Mesendoderm (in vitro differentiated cells): ENCODE results near the gene NEURL3.

Experiments
- DNase-seq: peaks from one replicate; pipeline ENCODE4 v3.0.0; 2013
- H2AK5ac ChIP-seq: 2 replicates; pipeline ENCODE4 v1.6.1; 2013; ENCODE audit warnings: low read length, inconsistent platforms
- H2BK120ac ChIP-seq: 2 replicates; pipeline ENCODE4 v1.6.1; 2013; ENCODE audit warnings: low read depth, mild to moderate bottlenecking, low read length, moderate library complexity, mixed read lengths
- H2BK15ac ChIP-seq: replicated peaks from 2 replicates; pipeline ENCODE4 v1.6.1; 2013; ENCODE audit warnings: low read depth, mild to moderate bottlenecking, moderate library complexity
- H2BK5ac ChIP-seq: 2 replicates; pipeline ENCODE4 v1.6.1; 2013; ENCODE audit warnings: low read length, inconsistent platforms
- H3K18ac ChIP-seq: 2 replicates; pipeline ENCODE4 v1.6.1; 2013; ENCODE audit warnings: mild to moderate bottlenecking, low read length, mixed read lengths
- H3K23ac ChIP-seq: one replicate; pipeline ENCODE4 v1.6.1; 2013; ENCODE audit warnings: low read length
- H3K27ac ChIP-seq: 2 replicates; pipeline ENCODE4 v1.5.1; 2013; ENCODE audit warnings: low read depth, mild to moderate bottlenecking, inconsistent platforms, low read length, moderate library complexity
- H3K27me3 ChIP-seq: 2 replicates; pipeline ENCODE4 v1.6.1; 2013; ENCODE audit warnings: low read length, control low read depth, mild to moderate bottlenecking, inconsistent platforms; ENCODE audit not compliant: insufficient read depth, poor library complexity
- H3K36me3 ChIP-seq: 2 replicates; pipeline ENCODE4 v1.6.1; 2013; ENCODE audit warnings: low read length, inconsistent platforms; ENCODE audit not compliant: control insufficient read depth, insufficient read depth
- H3K4ac ChIP-seq: one replicate; pipeline ENCODE4 v1.6.1; 2013; ENCODE audit warnings: low read depth, mild to moderate bottlenecking, low read length, moderate library complexity
- H3K4me1 ChIP-seq: 2 replicates; pipeline ENCODE4 v1.6.1; 2013; ENCODE audit warnings: low read depth, low read length, inconsistent platforms; ENCODE audit not compliant: control insufficient read depth
- H3K4me2 ChIP-seq: 2 replicates; pipeline ENCODE4 v1.6.1; 2013; ENCODE audit warnings: low read length
- H3K4me3 ChIP-seq: 2 replicates; pipeline ENCODE4 v1.5.1; 2013; ENCODE audit warnings: mild to moderate bottlenecking, low read length
- H3K56ac ChIP-seq: one replicate; pipeline ENCODE4 v1.6.1; 2013; ENCODE audit warnings: low read length
- H3K79me1 ChIP-seq: 2 replicates; pipeline ENCODE4 v1.6.1; 2013; ENCODE audit warnings: low read length, inconsistent platforms
- H3K79me2 ChIP-seq: 2 replicates; pipeline ENCODE4 v1.6.1; 2013; ENCODE audit warnings: mild to moderate bottlenecking, low read length; ENCODE audit not compliant: control insufficient read depth, insufficient read depth
- H3K9ac ChIP-seq: 2 replicates; pipeline ENCODE4 v1.6.1; 2013; ENCODE audit warnings: low read length, inconsistent platforms
- H4K5ac ChIP-seq: one replicate; pipeline ENCODE4 v1.6.1; 2013; ENCODE audit warnings: low read length
- H4K8ac ChIP-seq: one replicate; pipeline ENCODE4 v1.6.1; 2013; ENCODE audit warnings: low read depth, mild to moderate bottlenecking, control low read depth, low read length, moderate library complexity
- WGBS: extraction: QIAGEN DNeasy Blood & Tissue Kit; methylation state at CpG from one replicate; pipeline ENCODE4 v1.1.7; 2013; ENCODE audit warnings: low lambda C conversion rate, missing lambda C conversion rate; ENCODE audit not compliant: insufficient coverage; ENCODE audit errors: extremely low coverage; 5-methylcytosine and 5-hydroxymethylcytosine counted together

The NEURL3 gene

GRCh38 chr2:96489663-96490062 lies 15.5 kb downstream of the NEURL3 start:
- Histone ChIP-seq H2BK15ac (no peak overlapping the region), H3K4ac (no peak overlapping the region), H2BK5ac (no peak overlapping the region), H3K79me1 (no peaks in the 10 kb centered on the region), H3K4me1 (peaks cover 2% of the 10 kb centered on the region), H3K27me3 (no peaks in the 10 kb centered on the region), H3K18ac (no peak overlapping the region), H3K4me2 (no peak overlapping the region), H2AK5ac (no peak overlapping the region), H3K27ac (no peak overlapping the region), H4K8ac (no peak overlapping the region), H3K9ac (no peak overlapping the region), H4K5ac (no peak overlapping the region), H3K79me2 (no peaks in the 10 kb centered on the region), H3K56ac (no peak overlapping the region), H3K23ac (no peak overlapping the region), H3K4me3 (no peak overlapping the region), H3K36me3 (no peaks in the 10 kb centered on the region), H2BK120ac (no peak overlapping the region)
- DNase-seq = no peak
- WGBS = no CpG with 5 or more reads among the region's 1 CpG

DNA sequence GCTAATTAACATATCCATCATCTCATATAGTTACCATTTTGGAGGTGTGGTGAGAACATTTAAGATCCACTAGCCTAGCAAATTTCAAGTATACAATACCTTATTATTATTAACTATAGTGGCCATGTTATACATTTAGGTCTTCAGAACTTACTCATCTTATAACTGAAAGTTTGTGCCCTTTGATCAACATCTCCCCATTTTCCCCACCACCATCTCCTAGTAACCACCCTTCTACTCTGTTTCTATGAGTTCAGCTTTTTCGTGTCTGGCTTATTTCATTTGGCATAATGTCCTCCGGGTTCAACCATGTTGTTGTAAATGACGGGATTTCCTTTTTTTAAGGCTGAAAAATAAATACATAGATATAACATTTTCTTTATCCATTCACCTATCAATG lies 15.9 kb downstream of the NEURL3 start:
- no peaks in the 10 kb centered on the region for H3K79me1 ChIP-seq
- peaks cover 2% of the 10 kb centered on the region for H3K4me1 ChIP-seq
- H4K8ac ChIP-seq = no peak overlapping the region
- no peak overlapping the region for H3K4ac ChIP-seq
- H3K56ac ChIP-seq = no peak overlapping the region
- H3K9ac ChIP-seq = no peak overlapping the region
- H3K27me3 ChIP-seq = no peaks in the 10 kb centered on the region
- no peak for DNase-seq
- no peak overlapping the region for H2AK5ac ChIP-seq
- no peak overlapping the region for H3K18ac ChIP-seq
- no peak overlapping the region for H2BK5ac ChIP-seq
- H2BK15ac ChIP-seq = no peak overlapping the region
- no peak overlapping the region for H4K5ac ChIP-seq
- no peak overlapping the region for H2BK120ac ChIP-seq
- H3K4me2 ChIP-seq = no peak overlapping the region
- H3K27ac ChIP-seq = no peak overlapping the region
- no peaks in the 10 kb centered on the region for H3K79me2 ChIP-seq
- no peaks in the 10 kb centered on the region for H3K36me3 ChIP-seq
- no peak overlapping the region for H3K4me3 ChIP-seq
- no peak overlapping the region for H3K23ac ChIP-seq
- WGBS = no CpG with 5 or more reads among the region's 3 CpGs

- Histone ChIP-seq H3K27ac (no peak overlapping the region), H2BK15ac (no peak overlapping the region), H3K18ac (no peak overlapping the region), H2BK120ac (no peak overlapping the region), H3K4me2 (no peak overlapping the region), H3K4me1 (no peaks in the 10 kb centered on the region), H2BK5ac (no peak overlapping the region), H3K4me3 (no peak overlapping the region), H3K27me3 (no peaks in the 10 kb centered on the region), H4K8ac (no peak overlapping the region), H4K5ac (no peak overlapping the region), H3K23ac (no peak overlapping the region), H3K79me2 (no peaks in the 10 kb centered on the region), H2AK5ac (no peak overlapping the region), H3K9ac (no peak overlapping the region), H3K4ac (no peak overlapping the region), H3K79me1 (no peaks in the 10 kb centered on the region), H3K36me3 (no peaks in the 10 kb centered on the region), H3K56ac (no peak overlapping the region)
- no peak for DNase-seq
- no CpG with 5 or more reads among the region's 3 CpGs for WGBS
Measured at GRCh38 chr2:96486696-96487095, 18.5 kb downstream of the NEURL3 start.

- H2AK5ac ChIP-seq = no peak overlapping the region
- H3K27me3 ChIP-seq = no peaks in the 10 kb centered on the region
- no peak overlapping the region for H4K8ac ChIP-seq
- H3K79me2 ChIP-seq = no peaks in the 10 kb centered on the region
- H3K56ac ChIP-seq = peak overlapping the region; percentile 80
- H2BK15ac ChIP-seq = no peak overlapping the region
- no peak overlapping the region for H3K27ac ChIP-seq
- no peak overlapping the region for H3K4me3 ChIP-seq
- H3K18ac ChIP-seq = no peak overlapping the region
- peak overlapping the region; percentile 31 for H3K9ac ChIP-seq
- H3K4ac ChIP-seq = no peak overlapping the region
- H4K5ac ChIP-seq = no peak overlapping the region
- no peaks in the 10 kb centered on the region for H3K4me1 ChIP-seq
- no CpG with 5 or more reads among the region's 33 CpGs for WGBS
- no peaks in the 10 kb centered on the region for H3K79me1 ChIP-seq
- H3K23ac ChIP-seq = no peak overlapping the region
- H3K4me2 ChIP-seq = peak overlapping the region; percentile 41
- peak; percentile 60 for DNase-seq
- no peak overlapping the region for H2BK120ac ChIP-seq
- no peaks in the 10 kb centered on the region for H3K36me3 ChIP-seq
- no peak overlapping the region for H2BK5ac ChIP-seq
Measured at GRCh38 chr2:96485751-96486651, 19.2 kb downstream of the NEURL3 start.

- WGBS = no CpG with 5 or more reads among the region's 9 CpGs
Measured at GRCh38 chr2:96485350-96485749, 19.8 kb downstream of the NEURL3 start.

DNA sequence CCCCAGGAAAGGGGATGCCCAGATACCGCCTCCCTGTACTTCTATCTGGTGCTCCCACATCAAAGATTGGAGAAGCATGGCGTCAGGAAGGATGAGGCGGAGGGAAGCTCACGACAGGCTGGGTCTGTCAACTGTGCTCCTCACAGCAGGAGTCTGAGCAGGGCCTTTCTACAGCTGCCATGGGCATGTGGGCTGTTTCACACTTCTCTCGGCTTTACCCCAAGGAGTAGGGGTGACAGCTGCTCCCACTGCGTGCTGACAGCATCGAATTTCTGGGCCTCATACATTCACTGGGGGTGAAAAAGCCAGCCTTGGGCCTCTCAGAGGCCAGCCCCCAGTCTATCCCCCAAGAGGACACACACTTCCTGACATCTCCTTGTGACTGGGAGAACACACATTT lies 21.1 kb downstream of the NEURL3 start:
- Histone ChIP-seq H3K36me3 (no peaks in the 10 kb centered on the region), H2BK15ac (no peak overlapping the region), H2BK120ac (no peak overlapping the region), H3K79me1 (no peaks in the 10 kb centered on the region), H3K27me3 (no peaks in the 10 kb centered on the region), H3K4me2 (no peak overlapping the region), H3K56ac (no peak overlapping the region), H3K4ac (no peak overlapping the region), H4K5ac (no peak overlapping the region), H3K9ac (no peak overlapping the region), H4K8ac (no peak overlapping the region), H3K4me3 (no peak overlapping the region), H3K18ac (no peak overlapping the region), H3K79me2 (no peaks in the 10 kb centered on the region), H2BK5ac (no peak overlapping the region), H3K27ac (no peak overlapping the region), H3K23ac (no peak overlapping the region), H3K4me1 (no peaks in the 10 kb centered on the region), H2AK5ac (no peak overlapping the region)
- no peak for DNase-seq
- WGBS = no CpG with 5 or more reads among the region's 7 CpGs

More at GRCh38 chr2:96485350-96485749, 19.8 kb downstream of the NEURL3 start:
- Histone ChIP-seq H3K79me1 (no peaks in the 10 kb centered on the region), H2AK5ac (no peak overlapping the region), H3K4me3 (no peak overlapping the region), H3K36me3 (no peaks in the 10 kb centered on the region), H3K23ac (no peak overlapping the region), H3K4me1 (no peaks in the 10 kb centered on the region), H3K9ac (no peak overlapping the region), H3K56ac (no peak overlapping the region), H2BK15ac (no peak overlapping the region), H4K5ac (no peak overlapping the region), H4K8ac (no peak overlapping the region), H2BK120ac (no peak overlapping the region), H3K18ac (no peak overlapping the region), H3K27ac (no peak overlapping the region), H3K4me2 (no peak overlapping the region), H2BK5ac (no peak overlapping the region), H3K79me2 (no peaks in the 10 kb centered on the region), H3K27me3 (no peaks in the 10 kb centered on the region), H3K4ac (no peak overlapping the region)
- no peak for DNase-seq
